Adipocyte (in vitro differentiated cells): ENCODE results near the gene VPS50.
A peak's percentile ranks its signal among the peaks of the same experiment; 100 is the strongest.
"Not testable (repeated sequence)": the region's sequence is repeated elsewhere in the genome, so short reads cannot be mapped to it uniquely, and the experiment has no call there.

Source experiments
- DNase-seq: peaks from one replicate; pipeline ENCODE4 v3.0.0-alpha.2; 2015; ENCODE audit warnings: low read depth
- H3K27me3 ChIP-seq: replicated peaks from 2 replicates; pipeline ENCODE4 v1.7.0; 2013; ENCODE audit warnings: mild to moderate bottlenecking, low read length, moderate library complexity; ENCODE audit not compliant: control insufficient read depth, insufficient read depth
- H3K36me3 ChIP-seq: 2 replicates; pipeline ENCODE4 v1.7.0; 2013; ENCODE audit warnings: low read length, mild to moderate bottlenecking, moderate library complexity; ENCODE audit not compliant: control insufficient read depth, insufficient read depth, severe bottlenecking
- H3K4me1 ChIP-seq: 2 replicates; pipeline ENCODE4 v1.7.0; 2013; ENCODE audit warnings: mild to moderate bottlenecking, low read length, moderate library complexity; ENCODE audit not compliant: control insufficient read depth, insufficient read depth
- H3K4me3 ChIP-seq: 2 replicates; pipeline ENCODE4 v1.7.0; 2013; ENCODE audit warnings: mild to moderate bottlenecking, low read length, moderate library complexity
- H3K9ac ChIP-seq: 2 replicates; pipeline ENCODE4 v1.7.0; 2013; ENCODE audit warnings: mild to moderate bottlenecking, low read length, moderate library complexity
- H3K9me3 ChIP-seq: 2 replicates; pipeline ENCODE4 v1.7.0; 2013; ENCODE audit warnings: mild to moderate bottlenecking, low read length, moderate library complexity; ENCODE audit not compliant: control insufficient read depth

The VPS50 gene

GRCh38 chr7:93332172-93332571 lies 100.0 kb downstream of the VPS50 start:
- Histone ChIP-seq H3K4me1 (no peaks in the 10 kb centered on the region), H3K36me3 (no peaks in the 10 kb centered on the region), H3K9me3 (no peaks in the 10 kb centered on the region), H3K4me3 (no peak overlapping the region), H3K9ac (no peak overlapping the region), H3K27me3 (no peaks in the 10 kb centered on the region)
- DNase-seq = no peak

DNA sequence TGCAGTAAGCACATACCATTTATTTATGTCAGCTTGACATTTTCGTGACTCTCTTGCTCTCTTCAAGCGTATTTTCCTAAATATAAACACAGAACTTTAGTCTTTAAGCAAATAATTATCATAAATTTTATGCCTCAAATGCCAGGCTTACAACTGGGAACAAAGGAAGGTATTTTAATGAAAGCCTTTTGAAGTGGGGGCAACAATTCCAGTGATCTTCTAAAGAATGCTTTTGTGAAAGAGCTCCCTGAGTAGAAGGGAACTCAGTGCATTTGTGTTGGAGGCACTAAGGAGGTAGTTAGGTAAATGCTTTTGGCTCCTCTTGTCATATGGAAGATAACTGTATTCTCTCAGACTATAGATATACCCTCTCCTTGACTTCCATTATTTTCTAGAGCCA lies 104.9 kb downstream of the VPS50 start:
- no peaks in the 10 kb centered on the region for H3K9me3 ChIP-seq
- no peak overlapping the region for H3K4me3 ChIP-seq
- no peaks in the 10 kb centered on the region for H3K27me3 ChIP-seq
- H3K36me3 ChIP-seq = peaks cover 17% of the 10 kb centered on the region
- no peak for DNase-seq
- H3K4me1 ChIP-seq = no peaks in the 10 kb centered on the region
- no peak overlapping the region for H3K9ac ChIP-seq

DNA sequence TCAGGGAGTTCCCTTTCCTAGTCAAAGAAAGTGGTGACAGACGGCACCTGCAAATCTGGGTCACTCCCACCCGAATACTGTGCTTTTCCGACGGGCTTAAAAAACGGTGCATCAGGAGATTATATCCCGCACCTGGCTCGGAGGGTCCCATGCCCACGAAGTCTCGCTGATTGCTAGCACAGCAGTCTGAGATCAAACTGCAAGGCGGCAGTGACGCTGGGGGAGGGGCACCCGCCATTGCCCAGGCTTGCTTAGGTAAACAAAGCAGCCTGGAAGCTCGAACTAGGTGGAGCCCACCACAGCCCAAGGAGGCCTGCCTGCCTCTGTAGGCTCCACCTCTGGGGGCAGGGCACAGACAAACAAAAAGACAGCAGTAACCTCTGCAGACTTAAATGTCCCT lies 110.0 kb downstream of the VPS50 start:
- H3K9ac ChIP-seq, H3K9me3 ChIP-seq, H3K4me3 ChIP-seq, H3K4me1 ChIP-seq, DNase-seq, H3K27me3 ChIP-seq: not testable (repeated sequence)
- H3K36me3 ChIP-seq = peaks cover 17% of the 10 kb centered on the region

DNA sequence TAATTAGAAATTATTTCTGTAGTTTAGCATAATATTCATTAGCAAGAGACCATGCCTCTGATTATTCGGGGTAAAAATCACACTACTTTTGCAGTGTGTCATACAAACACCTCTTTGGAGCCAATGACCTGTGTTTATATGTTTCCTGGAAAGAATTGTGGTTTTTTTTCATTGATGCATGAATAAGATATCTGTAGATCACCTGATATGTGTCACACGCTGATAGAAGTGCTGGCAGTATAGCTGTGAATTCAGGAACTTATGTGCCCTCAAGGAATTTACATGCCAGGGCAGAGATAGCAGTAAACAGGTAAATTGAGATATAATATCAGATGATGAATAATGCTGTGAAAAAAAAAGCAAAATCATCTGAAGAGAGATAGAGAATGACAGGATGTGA lies 118.2 kb downstream of the VPS50 start:
- H3K9ac ChIP-seq = no peak overlapping the region
- no peaks in the 10 kb centered on the region for H3K4me1 ChIP-seq
- H3K27me3 ChIP-seq = no peaks in the 10 kb centered on the region
- peaks cover 17% of the 10 kb centered on the region for H3K36me3 ChIP-seq
- H3K4me3 ChIP-seq = no peak overlapping the region
- DNase-seq = no peak
- H3K9me3 ChIP-seq = no peaks in the 10 kb centered on the region

- peaks cover 32% of the 10 kb centered on the region for H3K36me3 ChIP-seq
- no peaks in the 10 kb centered on the region for H3K9me3 ChIP-seq
- no peak overlapping the region for H3K4me3 ChIP-seq
- DNase-seq = no peak
- no peak overlapping the region for H3K9ac ChIP-seq
- no peaks in the 10 kb centered on the region for H3K4me1 ChIP-seq
- H3K27me3 ChIP-seq = no peaks in the 10 kb centered on the region
Observed at GRCh38 chr7:93352881-93353280, 120.7 kb downstream of the VPS50 start.

GRCh38 chr7:93354815-93355214 lies 122.6 kb downstream of the VPS50 start:
- H3K36me3 ChIP-seq = peaks cover 38% of the 10 kb centered on the region
- DNase-seq = no peak
- H3K9ac ChIP-seq = no peak overlapping the region
- H3K9me3 ChIP-seq = no peaks in the 10 kb centered on the region
- no peaks in the 10 kb centered on the region for H3K4me1 ChIP-seq
- H3K4me3 ChIP-seq = no peak overlapping the region
- no peaks in the 10 kb centered on the region for H3K27me3 ChIP-seq

DNA sequence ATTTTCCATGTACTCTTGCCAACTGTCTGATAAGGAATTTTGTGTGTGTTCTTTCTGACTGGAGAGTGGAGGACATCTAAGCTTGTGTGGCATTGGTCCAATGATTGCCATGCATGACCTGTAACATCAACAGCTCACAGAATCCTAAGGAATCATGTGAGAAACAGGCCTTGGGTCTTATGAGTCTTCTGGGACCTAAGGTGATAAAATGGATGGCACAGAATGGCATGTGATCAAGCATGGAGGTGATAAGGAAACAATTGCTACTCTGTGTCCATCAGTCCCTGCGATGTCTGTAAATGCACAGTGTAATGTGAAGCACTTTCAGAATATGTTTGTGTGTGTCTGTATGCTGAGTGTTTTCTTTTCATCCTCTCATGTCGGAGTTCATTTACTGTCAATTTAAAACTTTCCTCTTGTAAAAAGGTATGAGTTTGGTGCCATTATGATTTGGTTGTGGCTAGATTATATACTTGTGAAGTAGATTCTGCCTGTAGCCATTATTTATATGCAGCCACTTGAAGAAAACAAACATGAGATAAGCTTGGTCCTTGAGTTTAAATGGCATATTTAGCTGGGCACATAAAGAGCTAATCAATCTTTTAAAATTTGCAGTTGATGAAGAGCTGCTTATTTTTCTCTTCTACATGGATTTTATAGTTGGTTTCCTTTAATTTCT lies 127.5 kb downstream of the VPS50 start:
- Histone ChIP-seq H3K27me3 (no peaks in the 10 kb centered on the region), H3K4me1 (no peaks in the 10 kb centered on the region), H3K4me3 (no peak overlapping the region), H3K9me3 (no peaks in the 10 kb centered on the region), H3K9ac (no peak overlapping the region), H3K36me3 (peaks cover 29% of the 10 kb centered on the region)
- DNase-seq = peak; percentile 6

DNA sequence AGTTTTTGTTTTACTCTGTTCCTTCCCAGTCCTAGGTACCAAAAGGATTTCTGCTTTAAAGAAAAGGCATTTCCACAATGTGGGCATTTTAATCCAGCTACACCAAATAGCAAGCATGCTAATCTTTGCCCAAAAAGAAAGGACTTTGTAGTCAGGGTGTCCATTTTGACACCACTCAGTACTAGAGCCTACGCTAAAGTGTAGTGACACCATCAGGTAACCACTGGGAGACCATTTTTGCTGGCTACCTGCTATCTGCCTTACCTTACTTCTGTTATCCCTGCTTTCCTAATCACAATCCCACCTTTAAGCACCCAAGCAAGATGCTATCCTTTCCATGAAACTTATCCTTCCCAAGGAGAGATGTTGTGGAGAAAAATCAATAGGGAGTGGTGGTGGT lies 129.7 kb downstream of the VPS50 start:
- Histone ChIP-seq H3K9ac (no peak overlapping the region), H3K27me3 (no peaks in the 10 kb centered on the region), H3K9me3 (no peaks in the 10 kb centered on the region), H3K4me1 (no peaks in the 10 kb centered on the region), H3K4me3 (no peak overlapping the region), H3K36me3 (peaks cover 10% of the 10 kb centered on the region)
- DNase-seq = no peak

DNA sequence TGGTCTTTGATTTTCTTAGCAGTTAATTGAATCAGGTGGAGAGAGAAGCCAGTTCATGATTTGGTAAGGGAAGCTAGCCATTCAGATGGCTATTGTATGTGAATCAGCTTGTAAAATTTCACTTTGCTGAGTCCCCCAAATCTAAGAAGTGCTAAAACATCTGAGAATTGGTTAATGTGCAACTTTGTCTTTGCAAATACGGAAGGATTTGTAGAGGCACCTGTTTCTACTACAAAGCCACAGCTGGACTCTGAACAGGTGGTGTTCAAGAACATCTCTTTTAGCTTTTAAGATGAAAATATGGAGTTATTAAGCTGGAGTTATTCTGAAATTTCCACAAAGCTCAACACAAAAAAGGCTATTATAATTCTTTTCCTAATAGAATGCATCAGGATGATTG lies 132.6 kb downstream of the VPS50 start:
- Histone ChIP-seq H3K36me3 (no peaks in the 10 kb centered on the region), H3K4me1 (no peaks in the 10 kb centered on the region), H3K27me3 (no peaks in the 10 kb centered on the region), H3K9ac (no peak overlapping the region), H3K4me3 (no peak overlapping the region), H3K9me3 (no peaks in the 10 kb centered on the region)
- DNase-seq = no peak

DNA sequence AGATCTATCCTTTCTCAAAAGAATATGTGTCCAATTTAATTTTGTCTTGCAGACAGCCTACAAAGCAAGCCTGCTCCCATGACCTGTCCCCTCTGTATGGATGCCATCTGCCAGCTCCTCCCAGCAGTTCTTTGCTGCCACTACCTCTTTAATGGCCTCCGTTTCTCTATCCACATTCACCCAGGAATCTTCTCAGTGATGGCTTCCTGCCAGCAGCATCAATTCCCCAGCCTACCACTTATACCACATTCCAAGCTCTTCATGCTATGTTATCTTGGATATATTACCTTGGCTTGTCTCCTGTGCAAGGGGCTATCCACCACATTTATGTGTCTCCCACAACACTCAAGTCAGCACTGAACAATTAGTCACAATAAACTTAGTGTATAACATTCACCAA lies 133.2 kb downstream of the VPS50 start:
- H3K9me3 ChIP-seq = no peaks in the 10 kb centered on the region
- no peaks in the 10 kb centered on the region for H3K4me1 ChIP-seq

DNA sequence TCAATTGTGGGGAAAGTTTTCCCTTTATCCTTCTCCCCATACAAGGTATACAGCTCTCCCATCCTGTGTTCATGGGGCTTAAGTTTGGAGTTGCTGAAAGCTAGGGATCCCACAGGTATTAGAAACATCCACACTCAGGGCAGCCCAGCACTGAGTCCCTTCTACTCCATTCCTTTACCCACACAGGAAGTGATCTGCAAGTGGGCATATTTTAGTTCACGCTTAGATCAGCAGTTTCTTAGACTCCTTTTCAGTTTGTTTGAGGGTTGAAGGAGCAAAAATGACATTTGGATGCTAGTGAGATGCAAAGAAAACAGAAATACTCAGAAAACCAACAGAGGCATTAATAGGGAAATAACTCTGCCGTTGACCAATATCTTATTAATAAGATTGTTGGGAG lies 134.7 kb downstream of the VPS50 start:
- Histone ChIP-seq H3K36me3 (no peaks in the 10 kb centered on the region), H3K9ac (no peak overlapping the region), H3K4me3 (no peak overlapping the region), H3K4me1 (no peaks in the 10 kb centered on the region), H3K9me3 (no peaks in the 10 kb centered on the region), H3K27me3 (no peaks in the 10 kb centered on the region)
- no peak for DNase-seq

More for the DNA sequence above, 133.2 kb downstream of the VPS50 start:
- Histone ChIP-seq H3K27me3 (no peaks in the 10 kb centered on the region), H3K36me3 (no peaks in the 10 kb centered on the region), H3K4me3 (no peak overlapping the region), H3K9ac (no peak overlapping the region)
- no peak for DNase-seq

GRCh38 chr7:93367254-93367653 lies 135.1 kb downstream of the VPS50 start:
- no peaks in the 10 kb centered on the region for H3K4me1 ChIP-seq
- no peak overlapping the region for H3K4me3 ChIP-seq
- no peaks in the 10 kb centered on the region for H3K27me3 ChIP-seq
- no peak for DNase-seq
- no peak overlapping the region for H3K9ac ChIP-seq
- H3K36me3 ChIP-seq = no peaks in the 10 kb centered on the region
- no peaks in the 10 kb centered on the region for H3K9me3 ChIP-seq
